ENCODE data around the gene FAM185A.

The FAM185A gene

DNA sequence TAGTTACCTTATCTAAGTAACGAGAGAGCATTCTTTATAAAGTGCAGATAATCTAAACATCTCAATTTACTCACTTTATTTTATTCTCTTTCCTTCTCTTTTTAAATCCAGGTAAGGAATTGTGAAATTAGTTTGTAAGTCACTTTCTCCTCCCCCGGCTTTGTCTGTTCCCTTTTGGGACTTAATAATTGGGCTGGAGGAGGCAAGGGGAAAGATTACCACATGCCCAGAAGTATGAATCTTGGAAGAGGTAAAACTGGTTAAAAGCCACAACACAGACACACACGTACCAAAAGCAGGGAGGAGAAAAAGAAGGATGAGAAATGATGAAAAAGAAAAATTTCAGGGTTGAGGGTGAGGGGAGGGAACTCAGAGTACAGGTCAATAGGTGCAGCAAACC is 100.7 kb downstream of the FAM185A start:
- H3K27me3 ChIP-seq (ENCODE audit: insufficient read depth, poor library complexity, severe bottlenecking) = no peaks in the 10 kb centered on the region
- H3K27ac ChIP-seq (replicated peaks) = no peak overlapping the region
- DNase-seq (ENCODE audit: low read depth in 1 of 2, low spot score in 1 of 2) = peak in 1 of 2 experiments; percentile 26
- TF ChIP-seq POLR2AphosphoS5 (IDR thresholded peaks at IDR 0.05; ENCODE audit: low read depth) = no peak
- TF ChIP-seq, protein P1, sequence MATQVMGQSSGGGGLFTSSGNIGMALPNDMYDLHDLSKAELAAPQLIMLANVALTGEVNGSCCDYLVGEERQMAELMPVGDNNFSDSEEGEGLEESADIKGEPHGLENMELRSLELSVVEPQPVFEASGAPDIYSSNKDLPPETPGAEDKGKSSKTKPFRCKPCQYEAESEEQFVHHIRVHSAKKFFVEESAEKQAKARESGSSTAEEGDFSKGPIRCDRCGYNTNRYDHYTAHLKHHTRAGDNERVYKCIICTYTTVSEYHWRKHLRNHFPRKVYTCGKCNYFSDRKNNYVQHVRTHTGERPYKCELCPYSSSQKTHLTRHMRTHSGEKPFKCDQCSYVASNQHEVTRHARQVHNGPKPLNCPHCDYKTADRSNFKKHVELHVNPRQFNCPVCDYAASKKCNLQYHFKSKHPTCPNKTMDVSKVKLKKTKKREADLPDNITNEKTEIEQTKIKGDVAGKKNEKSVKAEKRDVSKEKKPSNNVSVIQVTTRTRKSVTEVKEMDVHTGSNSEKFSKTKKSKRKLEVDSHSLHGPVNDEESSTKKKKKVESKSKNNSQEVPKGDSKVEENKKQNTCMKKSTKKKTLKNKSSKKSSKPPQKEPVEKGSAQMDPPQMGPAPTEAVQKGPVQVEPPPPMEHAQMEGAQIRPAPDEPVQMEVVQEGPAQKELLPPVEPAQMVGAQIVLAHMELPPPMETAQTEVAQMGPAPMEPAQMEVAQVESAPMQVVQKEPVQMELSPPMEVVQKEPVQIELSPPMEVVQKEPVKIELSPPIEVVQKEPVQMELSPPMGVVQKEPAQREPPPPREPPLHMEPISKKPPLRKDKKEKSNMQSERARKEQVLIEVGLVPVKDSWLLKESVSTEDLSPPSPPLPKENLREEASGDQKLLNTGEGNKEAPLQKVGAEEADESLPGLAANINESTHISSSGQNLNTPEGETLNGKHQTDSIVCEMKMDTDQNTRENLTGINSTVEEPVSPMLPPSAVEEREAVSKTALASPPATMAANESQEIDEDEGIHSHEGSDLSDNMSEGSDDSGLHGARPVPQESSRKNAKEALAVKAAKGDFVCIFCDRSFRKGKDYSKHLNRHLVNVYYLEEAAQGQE (IDR thresholded peaks at IDR 0.05; ENCODE audit: insufficient replicate concordance, low read depth) = no peak
- no peak for TF ChIP-seq GABPA (IDR thresholded peaks at IDR 0.05; ENCODE audit: low read depth)
- TF ChIP-seq, protein P2, sequence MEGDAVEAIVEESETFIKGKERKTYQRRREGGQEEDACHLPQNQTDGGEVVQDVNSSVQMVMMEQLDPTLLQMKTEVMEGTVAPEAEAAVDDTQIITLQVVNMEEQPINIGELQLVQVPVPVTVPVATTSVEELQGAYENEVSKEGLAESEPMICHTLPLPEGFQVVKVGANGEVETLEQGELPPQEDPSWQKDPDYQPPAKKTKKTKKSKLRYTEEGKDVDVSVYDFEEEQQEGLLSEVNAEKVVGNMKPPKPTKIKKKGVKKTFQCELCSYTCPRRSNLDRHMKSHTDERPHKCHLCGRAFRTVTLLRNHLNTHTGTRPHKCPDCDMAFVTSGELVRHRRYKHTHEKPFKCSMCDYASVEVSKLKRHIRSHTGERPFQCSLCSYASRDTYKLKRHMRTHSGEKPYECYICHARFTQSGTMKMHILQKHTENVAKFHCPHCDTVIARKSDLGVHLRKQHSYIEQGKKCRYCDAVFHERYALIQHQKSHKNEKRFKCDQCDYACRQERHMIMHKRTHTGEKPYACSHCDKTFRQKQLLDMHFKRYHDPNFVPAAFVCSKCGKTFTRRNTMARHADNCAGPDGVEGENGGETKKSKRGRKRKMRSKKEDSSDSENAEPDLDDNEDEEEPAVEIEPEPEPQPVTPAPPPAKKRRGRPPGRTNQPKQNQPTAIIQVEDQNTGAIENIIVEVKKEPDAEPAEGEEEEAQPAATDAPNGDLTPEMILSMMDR (IDR thresholded peaks at IDR 0.05; ENCODE audit: insufficient read depth, low read length) = no peak
- TF ChIP-seq SPI1 (IDR thresholded peaks at IDR 0.05; ENCODE audit: borderline replicate concordance, low read depth) = no peak
- H3K4me3 ChIP-seq (replicated peaks; ENCODE audit: insufficient read depth, low read length) = no peak overlapping the region

DNA sequence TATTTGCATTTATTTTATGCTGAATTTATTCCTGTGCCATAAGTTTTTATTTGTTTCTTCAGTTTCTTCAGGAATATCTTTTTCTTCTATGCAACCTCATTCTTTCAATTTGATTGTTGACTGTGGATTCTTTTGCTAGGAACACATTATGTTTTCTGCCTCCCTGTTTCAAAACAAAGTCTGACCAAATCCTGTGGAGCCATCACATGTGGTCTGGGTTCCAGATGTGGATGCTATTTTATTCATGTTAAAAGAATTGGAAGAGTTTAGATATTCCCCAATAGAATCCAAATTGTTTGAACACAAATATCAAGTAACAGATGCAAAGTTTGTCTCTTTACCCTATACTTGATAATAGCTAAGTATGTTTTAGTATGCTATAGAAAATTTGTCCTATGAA is 107.2 kb downstream of the FAM185A start:
- Histone ChIP-seq H3K4me3 (replicated peaks; ENCODE audit: insufficient read depth, low read length) (no peak overlapping the region), H3K27me3 (ENCODE audit: insufficient read depth, poor library complexity, severe bottlenecking) (no peaks in the 10 kb centered on the region)
- TF ChIP-seq POLR2AphosphoS5 (IDR thresholded peaks at IDR 0.05; ENCODE audit: low read depth) = no peak
- TF ChIP-seq, protein P1 (IDR thresholded peaks at IDR 0.05; ENCODE audit: insufficient replicate concordance, low read depth) = no peak
- TF ChIP-seq, protein P2 (IDR thresholded peaks at IDR 0.05; ENCODE audit: insufficient read depth, low read length) = no peak

More for the DNA sequence above, 107.2 kb downstream of the FAM185A start:
- no peak overlapping the region for H3K27ac ChIP-seq (replicated peaks)
- DNase-seq (ENCODE audit: low read depth in 1 of 2, low spot score in 1 of 2) = no peak
